Esophagus squamous epithelium (tissue), 4 donors: ENCODE data around the gene C15orf62.

Experiments
- POLR2A ChIP-seq, 4 donors: fragments of 450-650 bp; IDR thresholded peaks; one replicate each; pipeline ENCODE4 v1.6.1; 2017; ENCODE audit warnings: antibody characterized with exemption in 4 of 4, mild to moderate bottlenecking in 4 of 4, moderate library complexity in 3 of 4
- TF ChIP-seq, protein P1 (sequence below), 6 experiments: fragments of 450-650 bp in 4 of 6; fragments of 200-600 bp in 2 of 6; sonication (generic) in 2 of 6; IDR thresholded peaks; one replicate each; pipeline ENCODE4 v1.5.1; 2016 to 2019; ENCODE audit warnings: antibody characterized with exemption in 6 of 6, mild to moderate bottlenecking in 4 of 6, moderate library complexity in 4 of 6

DNA sequence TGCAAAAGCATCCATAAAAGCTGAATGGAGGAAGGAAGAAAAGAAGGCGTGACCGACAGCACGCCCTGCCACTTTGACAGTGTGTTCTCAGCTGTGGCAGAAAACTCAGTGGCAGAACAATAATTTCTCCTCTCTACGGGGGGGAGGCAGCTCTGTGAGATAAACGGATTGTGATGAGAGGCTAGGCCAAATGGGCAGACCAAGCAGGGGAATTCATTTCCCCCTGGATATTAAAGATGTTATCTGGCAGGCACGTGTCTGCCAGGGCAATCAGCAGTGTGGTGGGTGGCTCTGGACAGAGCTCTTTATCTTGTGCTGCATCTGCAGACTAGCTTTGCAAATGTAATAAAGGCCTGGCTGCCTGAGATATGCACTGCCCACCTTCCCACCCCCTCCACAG is 12.8 kb upstream of the C15orf62 start:
- TF ChIP-seq, protein P1, sequence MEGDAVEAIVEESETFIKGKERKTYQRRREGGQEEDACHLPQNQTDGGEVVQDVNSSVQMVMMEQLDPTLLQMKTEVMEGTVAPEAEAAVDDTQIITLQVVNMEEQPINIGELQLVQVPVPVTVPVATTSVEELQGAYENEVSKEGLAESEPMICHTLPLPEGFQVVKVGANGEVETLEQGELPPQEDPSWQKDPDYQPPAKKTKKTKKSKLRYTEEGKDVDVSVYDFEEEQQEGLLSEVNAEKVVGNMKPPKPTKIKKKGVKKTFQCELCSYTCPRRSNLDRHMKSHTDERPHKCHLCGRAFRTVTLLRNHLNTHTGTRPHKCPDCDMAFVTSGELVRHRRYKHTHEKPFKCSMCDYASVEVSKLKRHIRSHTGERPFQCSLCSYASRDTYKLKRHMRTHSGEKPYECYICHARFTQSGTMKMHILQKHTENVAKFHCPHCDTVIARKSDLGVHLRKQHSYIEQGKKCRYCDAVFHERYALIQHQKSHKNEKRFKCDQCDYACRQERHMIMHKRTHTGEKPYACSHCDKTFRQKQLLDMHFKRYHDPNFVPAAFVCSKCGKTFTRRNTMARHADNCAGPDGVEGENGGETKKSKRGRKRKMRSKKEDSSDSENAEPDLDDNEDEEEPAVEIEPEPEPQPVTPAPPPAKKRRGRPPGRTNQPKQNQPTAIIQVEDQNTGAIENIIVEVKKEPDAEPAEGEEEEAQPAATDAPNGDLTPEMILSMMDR (IDR thresholded peaks at IDR 0.05): no peak
- TF ChIP-seq POLR2A (IDR thresholded peaks at IDR 0.05): no peak
